Neural cell (in vitro differentiated cells): Measurements from ENCODE around the gene INTU. TPM values are rescaled to one million over a fixed set of nuclear protein-coding genes. Genes with fewer than 3 reads are reported as not detected.

Experiments used
- H2AFZ ChIP-seq: fragments of 200-600, 300-800 bp; sonication (generic), shearing (Covaris generic); 2 replicates; pipeline ENCODE4 v1.6.0; 2014; ENCODE audit warnings: low read depth, mild to moderate bottlenecking, antibody characterized with exemption, low read length, moderate library complexity
- H3F3A ChIP-seq: fragments of 200-600 bp; shearing (Covaris generic); 2 replicates; pipeline ENCODE4 v1.6.1; 2016; ENCODE audit warnings: mild to moderate bottlenecking, moderate library complexity, mixed read lengths, antibody characterized with exemption, low read length; ENCODE audit not compliant: insufficient read depth, poor library complexity, severe bottlenecking
- H3K27ac ChIP-seq: fragments of 200-600, 300-800 bp; sonication (generic), shearing (Covaris generic); 2 replicates; pipeline ENCODE4 v1.5.1; 2014; ENCODE audit warnings: mild to moderate bottlenecking, low read length, moderate library complexity
- H3K27me3 ChIP-seq: fragments of 300-800, 200-600 bp; sonication (generic), shearing (Covaris generic); 2 replicates; pipeline ENCODE4 v1.6.0; 2014; ENCODE audit warnings: mild to moderate bottlenecking, low read depth, low read length, moderate library complexity; ENCODE audit not compliant: insufficient read depth
- H3K36me3 ChIP-seq: fragments of 300-800, 200-600 bp; sonication (generic), shearing (Covaris generic); 2 replicates; pipeline ENCODE4 v1.5.1; 2014; ENCODE audit warnings: mild to moderate bottlenecking, antibody characterized with exemption, low read length, moderate library complexity; ENCODE audit not compliant: insufficient read depth
- H3K4me2 ChIP-seq: fragments of 300-800, 200-600 bp; sonication (generic), shearing (Covaris generic); 2 replicates; pipeline ENCODE4 v1.6.0; 2014; ENCODE audit warnings: mild to moderate bottlenecking, low read length
- H3K4me3 ChIP-seq: fragments of 300-800, 200-600 bp; sonication (generic), shearing (Covaris generic); 2 replicates; pipeline ENCODE4 v1.5.1; 2014; ENCODE audit warnings: mild to moderate bottlenecking, low read length, moderate library complexity
- H3K79me2 ChIP-seq: fragments of 200-600 bp; shearing (Covaris generic); replicated peaks from 2 replicates; pipeline ENCODE4 v1.6.0; 2014; ENCODE audit warnings: mild to moderate bottlenecking, low read length, moderate library complexity; ENCODE audit not compliant: insufficient read depth
- H3K9ac ChIP-seq: fragments of 300-800, 200-600 bp; sonication (generic), shearing (Covaris generic); 2 replicates; pipeline ENCODE4 v1.6.1; 2016; ENCODE audit warnings: mild to moderate bottlenecking, low read length, mixed read lengths
- H3K9me2 ChIP-seq: fragments of 200-600 bp; shearing (Covaris generic); 2 replicates; pipeline ENCODE4 v1.6.1; 2016; ENCODE audit warnings: mild to moderate bottlenecking, low read length, mixed read lengths; ENCODE audit not compliant: insufficient read depth
- H3K9me3 ChIP-seq: fragments of 200-600, 300-800 bp; sonication (generic), shearing (Covaris generic); 2 replicates; pipeline ENCODE4 v1.6.1; 2016; ENCODE audit warnings: mild to moderate bottlenecking, mixed run types, low read length, moderate library complexity, mixed read lengths
- H4K20me1 ChIP-seq: fragments of 200-600 bp; shearing (Covaris generic); 2 replicates; pipeline ENCODE4 v1.6.1; 2016; ENCODE audit warnings: mild to moderate bottlenecking, mixed run types; ENCODE audit not compliant: insufficient read depth
- EP300 ChIP-seq: fragments of 450-650 bp; conservative IDR thresholded peaks from 2 replicates; pipeline ENCODE4 v1.6.1; 2014; ENCODE audit warnings: antibody characterized with exemption, mild to moderate bottlenecking, moderate library complexity; ENCODE audit not compliant: poor library complexity, severe bottlenecking
- EZH2 ChIP-seq: fragments of 200-600, 300-800 bp; shearing (Covaris generic), sonication (generic); IDR thresholded peaks from 2 replicates; pipeline ENCODE4 v1.6.1; 2014; ENCODE audit warnings: antibody characterized with exemption, low read length, borderline replicate concordance, mild to moderate bottlenecking; ENCODE audit not compliant: insufficient read depth, poor library complexity, severe bottlenecking
- MXI1 ChIP-seq: fragments of 450-650 bp; conservative IDR thresholded peaks from 2 replicates; pipeline ENCODE4 v1.6.1; 2014; ENCODE audit warnings: antibody characterized with exemption, mild to moderate bottlenecking; ENCODE audit not compliant: poor library complexity, severe bottlenecking
- POLR2AphosphoS5 ChIP-seq: IDR thresholded peaks from 2 replicates; pipeline ENCODE4 v1.6.1; 2012
- RAD21 ChIP-seq: fragments of 450-650 bp; conservative IDR thresholded peaks from 2 replicates; pipeline ENCODE4 v1.6.1; 2014; ENCODE audit warnings: antibody characterized with exemption, mild to moderate bottlenecking, moderate library complexity
- SMC3 ChIP-seq: fragments of 450-650 bp; conservative IDR thresholded peaks from 2 replicates; pipeline ENCODE4 v1.6.1; 2014; ENCODE audit warnings: antibody characterized with exemption, mild to moderate bottlenecking, moderate library complexity; ENCODE audit not compliant: poor library complexity
- TAF1 ChIP-seq: IDR thresholded peaks from 2 replicates; pipeline ENCODE4 v1.6.1; 2012; ENCODE audit warnings: low read depth
- polyA plus RNA-seq: library from polyadenylated mRNA; depleted of rRNA; stranded (reverse); fragments of >200 nt; gene quantifications from 2 replicates; pipeline ENCODE4 v1.2.3, GENCODE V29; 2014
- TF ChIP-seq, protein P1 (sequence below): IDR thresholded peaks from 2 replicates; pipeline ENCODE4 v1.6.1; 2012; ENCODE audit warnings: borderline replicate concordance
- TF ChIP-seq, protein P2 (sequence below): fragments of 450-650 bp; IDR thresholded peaks from 2 replicates; pipeline ENCODE4 v1.5.1; 2014; ENCODE audit warnings: antibody characterized with exemption, mild to moderate bottlenecking, moderate library complexity; ENCODE audit not compliant: poor library complexity, severe bottlenecking

Gene INTU
- polyA plus RNA-seq, 1 donor from 2014 or later = 15.7 TPM

DNA sequence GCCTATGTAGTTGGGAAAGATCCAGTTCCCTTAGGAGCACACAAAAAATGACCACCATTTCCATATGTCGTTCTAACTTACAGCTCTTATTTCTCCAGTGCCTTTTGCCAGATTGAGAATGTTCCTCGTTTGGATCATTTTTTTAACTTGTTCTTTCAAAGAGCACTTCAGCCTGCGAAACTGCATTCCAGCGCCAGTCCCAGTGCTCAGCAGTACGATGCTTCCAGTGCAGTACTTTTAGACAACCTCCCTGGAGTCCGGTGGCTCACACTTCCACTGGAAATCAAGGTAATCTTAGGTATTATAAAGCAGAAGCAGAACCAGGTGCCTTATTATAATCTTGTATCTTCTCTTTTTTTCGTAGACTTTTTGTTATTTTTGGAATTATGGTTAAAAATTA is 54.8 kb downstream of the INTU start:
- H3K9me2 ChIP-seq = no peaks in the 10 kb centered on the region
- no peaks in the 10 kb centered on the region for H3K9me3 ChIP-seq
- H3K36me3 ChIP-seq = no peaks in the 10 kb centered on the region
- H3K27ac ChIP-seq = no peak overlapping the region
- H3F3A ChIP-seq = no peaks in the 10 kb centered on the region
- TF ChIP-seq SMC3 = no peak
- TF ChIP-seq TAF1 = no peak
- no peak for TF ChIP-seq EP300
- TF ChIP-seq EZH2 = no peak
- TF ChIP-seq POLR2AphosphoS5 = no peak
- TF ChIP-seq RAD21 = no peak
- TF ChIP-seq, protein P1, sequence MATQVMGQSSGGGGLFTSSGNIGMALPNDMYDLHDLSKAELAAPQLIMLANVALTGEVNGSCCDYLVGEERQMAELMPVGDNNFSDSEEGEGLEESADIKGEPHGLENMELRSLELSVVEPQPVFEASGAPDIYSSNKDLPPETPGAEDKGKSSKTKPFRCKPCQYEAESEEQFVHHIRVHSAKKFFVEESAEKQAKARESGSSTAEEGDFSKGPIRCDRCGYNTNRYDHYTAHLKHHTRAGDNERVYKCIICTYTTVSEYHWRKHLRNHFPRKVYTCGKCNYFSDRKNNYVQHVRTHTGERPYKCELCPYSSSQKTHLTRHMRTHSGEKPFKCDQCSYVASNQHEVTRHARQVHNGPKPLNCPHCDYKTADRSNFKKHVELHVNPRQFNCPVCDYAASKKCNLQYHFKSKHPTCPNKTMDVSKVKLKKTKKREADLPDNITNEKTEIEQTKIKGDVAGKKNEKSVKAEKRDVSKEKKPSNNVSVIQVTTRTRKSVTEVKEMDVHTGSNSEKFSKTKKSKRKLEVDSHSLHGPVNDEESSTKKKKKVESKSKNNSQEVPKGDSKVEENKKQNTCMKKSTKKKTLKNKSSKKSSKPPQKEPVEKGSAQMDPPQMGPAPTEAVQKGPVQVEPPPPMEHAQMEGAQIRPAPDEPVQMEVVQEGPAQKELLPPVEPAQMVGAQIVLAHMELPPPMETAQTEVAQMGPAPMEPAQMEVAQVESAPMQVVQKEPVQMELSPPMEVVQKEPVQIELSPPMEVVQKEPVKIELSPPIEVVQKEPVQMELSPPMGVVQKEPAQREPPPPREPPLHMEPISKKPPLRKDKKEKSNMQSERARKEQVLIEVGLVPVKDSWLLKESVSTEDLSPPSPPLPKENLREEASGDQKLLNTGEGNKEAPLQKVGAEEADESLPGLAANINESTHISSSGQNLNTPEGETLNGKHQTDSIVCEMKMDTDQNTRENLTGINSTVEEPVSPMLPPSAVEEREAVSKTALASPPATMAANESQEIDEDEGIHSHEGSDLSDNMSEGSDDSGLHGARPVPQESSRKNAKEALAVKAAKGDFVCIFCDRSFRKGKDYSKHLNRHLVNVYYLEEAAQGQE = no peak
- TF ChIP-seq MXI1 = no peak
- TF ChIP-seq, protein P2, sequence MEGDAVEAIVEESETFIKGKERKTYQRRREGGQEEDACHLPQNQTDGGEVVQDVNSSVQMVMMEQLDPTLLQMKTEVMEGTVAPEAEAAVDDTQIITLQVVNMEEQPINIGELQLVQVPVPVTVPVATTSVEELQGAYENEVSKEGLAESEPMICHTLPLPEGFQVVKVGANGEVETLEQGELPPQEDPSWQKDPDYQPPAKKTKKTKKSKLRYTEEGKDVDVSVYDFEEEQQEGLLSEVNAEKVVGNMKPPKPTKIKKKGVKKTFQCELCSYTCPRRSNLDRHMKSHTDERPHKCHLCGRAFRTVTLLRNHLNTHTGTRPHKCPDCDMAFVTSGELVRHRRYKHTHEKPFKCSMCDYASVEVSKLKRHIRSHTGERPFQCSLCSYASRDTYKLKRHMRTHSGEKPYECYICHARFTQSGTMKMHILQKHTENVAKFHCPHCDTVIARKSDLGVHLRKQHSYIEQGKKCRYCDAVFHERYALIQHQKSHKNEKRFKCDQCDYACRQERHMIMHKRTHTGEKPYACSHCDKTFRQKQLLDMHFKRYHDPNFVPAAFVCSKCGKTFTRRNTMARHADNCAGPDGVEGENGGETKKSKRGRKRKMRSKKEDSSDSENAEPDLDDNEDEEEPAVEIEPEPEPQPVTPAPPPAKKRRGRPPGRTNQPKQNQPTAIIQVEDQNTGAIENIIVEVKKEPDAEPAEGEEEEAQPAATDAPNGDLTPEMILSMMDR = no peak
- no peaks in the 10 kb centered on the region for H3K27me3 ChIP-seq
- no peak overlapping the region for H2AFZ ChIP-seq
- H4K20me1 ChIP-seq = no peaks in the 10 kb centered on the region
- no peaks in the 10 kb centered on the region for H3K79me2 ChIP-seq
- no peak overlapping the region for H3K9ac ChIP-seq
- no peak overlapping the region for H3K4me3 ChIP-seq
- no peak overlapping the region for H3K4me2 ChIP-seq

DNA sequence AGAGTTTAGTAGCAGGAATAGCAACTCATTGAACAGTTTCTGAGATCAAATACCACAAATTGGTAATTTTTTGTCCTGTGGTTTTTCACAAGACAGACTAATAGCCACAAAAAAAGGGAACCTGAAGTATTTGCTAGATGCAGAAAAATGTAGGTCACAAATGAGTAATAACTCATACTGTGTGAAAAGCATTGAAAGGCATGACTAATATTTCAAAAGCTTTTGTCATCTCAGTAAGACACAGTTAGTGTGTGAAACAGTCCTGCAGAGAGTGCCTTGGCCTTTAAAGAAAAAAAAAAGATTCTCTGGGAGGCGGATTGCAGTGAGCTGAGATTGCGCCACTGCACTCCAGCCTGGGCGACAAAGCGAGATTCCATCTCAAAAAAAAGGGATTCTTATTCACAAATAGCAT is 66.0 kb downstream of the INTU start:
- Histone ChIP-seq H3K4me3 (no peak overlapping the region), H3K27ac (no peak overlapping the region)

More for the DNA sequence above, 66.0 kb downstream of the INTU start:
- H3F3A ChIP-seq = no peaks in the 10 kb centered on the region
- H2AFZ ChIP-seq = no peak overlapping the region
- TF ChIP-seq, protein P1 = no peak
- TF ChIP-seq POLR2AphosphoS5 (no peak), MXI1 (no peak)
- no peaks in the 10 kb centered on the region for H4K20me1 ChIP-seq
- H3K4me2 ChIP-seq = no peak overlapping the region
- H3K79me2 ChIP-seq = no peaks in the 10 kb centered on the region
- no peaks in the 10 kb centered on the region for H3K27me3 ChIP-seq
- no peaks in the 10 kb centered on the region for H3K9me2 ChIP-seq
- no peak overlapping the region for H3K9ac ChIP-seq
- no peaks in the 10 kb centered on the region for H3K36me3 ChIP-seq
- no peaks in the 10 kb centered on the region for H3K9me3 ChIP-seq
